Measurements from ENCODE around the gene NCOA3. TPM values are rescaled to one million over a fixed set of nuclear protein-coding genes. Genes with fewer than 3 reads are reported as not detected.

Gene NCOA3
- total and polyA plus RNA-seq, 10 of the 15 experiments (the other 5 are each of a cell fraction or from before 2014, with no cell fraction given), result 16.9 to 96.2 (median 73.6) TPM

DNA sequence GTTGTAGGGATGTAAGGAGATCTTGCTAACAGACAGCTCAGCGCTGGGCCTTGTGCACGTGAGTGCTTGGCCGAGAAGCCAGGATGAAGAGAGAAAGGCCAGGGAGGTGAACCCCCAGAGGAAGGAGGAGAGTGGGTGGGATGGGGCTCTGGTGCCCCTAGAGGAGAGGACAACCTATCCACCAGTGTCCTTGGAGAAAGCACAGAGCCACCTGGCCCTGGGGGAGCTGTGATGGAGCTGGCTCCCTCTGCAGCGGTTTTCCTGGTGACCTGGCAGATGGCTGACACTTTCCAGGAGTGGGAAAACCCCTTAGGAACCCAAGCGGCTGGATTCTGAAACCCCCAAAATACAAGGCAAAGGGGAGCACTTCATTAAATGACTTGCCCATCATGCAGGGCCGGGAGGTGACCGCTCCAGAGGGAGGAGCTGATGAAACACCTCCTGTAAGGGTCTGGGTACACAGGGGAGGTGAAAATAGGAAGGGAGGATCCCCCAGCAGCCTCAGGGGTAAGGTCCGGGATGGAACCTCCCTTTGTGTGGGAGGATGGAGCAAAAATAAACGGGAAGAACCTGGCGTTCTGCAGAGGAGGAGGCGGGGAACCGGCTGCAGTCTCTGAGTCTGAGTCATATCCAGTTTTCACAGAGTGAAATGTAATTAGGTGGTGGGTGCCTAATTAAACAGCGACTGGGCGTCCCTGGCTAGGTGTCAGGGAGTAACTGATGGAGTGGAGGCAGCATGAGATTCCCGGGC, 203.2 kb downstream of the NCOA3 start:
- BruUV-seq (replicated peaks), result no TSS peak
- DNase-seq (ENCODE audit: low read depth, low spot score) (no peak), FAIRE-seq (no peak), ATAC-seq (peak; percentile 72)
- no peaks in the 10 kb centered on the region for H3K27me3 ChIP-seq (replicated peaks in 1 of 2; ENCODE audit: control insufficient read depth in 2 of 2, insufficient read depth in 2 of 2, low read length in 1 of 2)
- ChIA-PET POLR2A (interaction anchor here (0.6 to 1.0 kb wide), 2 partner anchors 15 to 880 kb away, joined by 3 to 6 read pairs; no protein-coding TSS in a partner anchor), CTCF (interaction anchor here (0.5 to 1.5 kb wide), 6 partner anchors 10 to 283 kb away, joined by 3 read pairs; no protein-coding TSS in a partner anchor), SMC1A (ENCODE audit: uncharacterized antibody, unreplicated experiment) (interaction anchor here (0.6 kb wide), 1 partner anchor 298 kb away, joined by 3 read pairs; no protein-coding TSS in a partner anchor), RAD21 (ENCODE audit: unreplicated experiment) (interaction anchor here (1.3 to 2.2 kb wide), 2 partner anchors 12 to 27 kb away, joined by 3 to 6 read pairs; no protein-coding TSS in a partner anchor)
- H3K9ac ChIP-seq (ENCODE audit: control insufficient read depth, insufficient read depth, low read length), result no peak overlapping the region
- H3K4me3 ChIP-seq, result no peak overlapping the region
- in situ Hi-C loops (cut with MboI) (no loop called here), intact Hi-C loops (cut with micrococcal nuclease; ENCODE audit: unreplicated experiment) (no loop called here)
- no peak overlapping the region for H3K4me2 ChIP-seq (ENCODE audit: control insufficient read depth, insufficient read depth)
- H4K20me1 ChIP-seq (ENCODE audit: control insufficient read depth, insufficient read depth), result no peaks in the 10 kb centered on the region
- peaks cover 22% of the 10 kb centered on the region for H3K4me1 ChIP-seq (ENCODE audit: control insufficient read depth, insufficient read depth, low read length)
- H3K79me2 ChIP-seq (ENCODE audit: control insufficient read depth, insufficient read depth, low read length), result no peaks in the 10 kb centered on the region
- H3K36me3 ChIP-seq (ENCODE audit: control insufficient read depth in 2 of 2, insufficient read depth in 2 of 2, low read length in 1 of 2), result no peaks in the 10 kb centered on the region
- 16% methylated on average over 15 of the region's 15 CpGs for WGBS (ENCODE audit: insufficient coverage, insufficient replicate concordance, low lambda C conversion rate, missing lambda C conversion rate)
- no peak overlapping the region for H3K27ac ChIP-seq (ENCODE audit: control insufficient read depth, insufficient read depth)
- H3K9me3 ChIP-seq (replicated peaks; ENCODE audit: control insufficient read depth, insufficient read depth, low read length), result no peaks in the 10 kb centered on the region
- no peak overlapping the region for H2AFZ ChIP-seq (ENCODE audit: control insufficient read depth, low read depth, low read length)
- TF ChIP-seq CREM (IDR thresholded peaks at IDR 0.05; ENCODE audit: low read depth) (no peak), CBX5 (IDR thresholded peaks at IDR 0.05; ENCODE audit: low read depth) (no peak), TAF1 (IDR thresholded peaks at IDR 0.05; ENCODE audit: borderline replicate concordance, low read depth, low read length) (no peak), CHD4 (IDR thresholded peaks at IDR 0.05) (no peak), HDAC2 (IDR thresholded peaks at IDR 0.05) (no peak), ZNF217 (IDR thresholded peaks at IDR 0.05) (no peak), CHD1 (IDR thresholded peaks at IDR 0.05; ENCODE audit: low read depth, low read length) (no peak), IKZF1 (conservative IDR thresholded peaks at IDR 0.05) (peak; percentile 87), DPF2 (IDR thresholded peaks at IDR 0.05) (peak; percentile 82), CBFB (IDR thresholded peaks at IDR 0.05; ENCODE audit: low read depth) (no peak), MTA2 (IDR thresholded peaks at IDR 0.05; ENCODE audit: low read depth) (peak; percentile 91), STAT3 (IDR thresholded peaks at IDR 0.05; ENCODE audit: low read depth, low read length) (no peak), POU2F2 (IDR thresholded peaks at IDR 0.05; ENCODE audit: borderline replicate concordance, low read depth, low read length) (no peak), BMI1 (IDR thresholded peaks at IDR 0.05; ENCODE audit: borderline replicate concordance) (no peak), BHLHE40 (IDR thresholded peaks at IDR 0.05; ENCODE audit: borderline replicate concordance in 1 of 2, low read depth in 2 of 2, low read length in 1 of 2) (peak in 1 of 2 experiments; percentile 13; a peak in 1 of 4 replicates)
- TF ChIP-seq, protein P1, sequence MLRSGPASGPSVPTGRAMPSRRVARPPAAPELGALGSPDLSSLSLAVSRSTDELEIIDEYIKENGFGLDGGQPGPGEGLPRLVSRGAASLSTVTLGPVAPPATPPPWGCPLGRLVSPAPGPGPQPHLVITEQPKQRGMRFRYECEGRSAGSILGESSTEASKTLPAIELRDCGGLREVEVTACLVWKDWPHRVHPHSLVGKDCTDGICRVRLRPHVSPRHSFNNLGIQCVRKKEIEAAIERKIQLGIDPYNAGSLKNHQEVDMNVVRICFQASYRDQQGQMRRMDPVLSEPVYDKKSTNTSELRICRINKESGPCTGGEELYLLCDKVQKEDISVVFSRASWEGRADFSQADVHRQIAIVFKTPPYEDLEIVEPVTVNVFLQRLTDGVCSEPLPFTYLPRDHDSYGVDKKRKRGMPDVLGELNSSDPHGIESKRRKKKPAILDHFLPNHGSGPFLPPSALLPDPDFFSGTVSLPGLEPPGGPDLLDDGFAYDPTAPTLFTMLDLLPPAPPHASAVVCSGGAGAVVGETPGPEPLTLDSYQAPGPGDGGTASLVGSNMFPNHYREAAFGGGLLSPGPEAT (IDR thresholded peaks at IDR 0.05; ENCODE audit: low read depth), result peak; percentile 49; the same call in 1 of the 2 replicates
- TF ChIP-seq, protein P2, sequence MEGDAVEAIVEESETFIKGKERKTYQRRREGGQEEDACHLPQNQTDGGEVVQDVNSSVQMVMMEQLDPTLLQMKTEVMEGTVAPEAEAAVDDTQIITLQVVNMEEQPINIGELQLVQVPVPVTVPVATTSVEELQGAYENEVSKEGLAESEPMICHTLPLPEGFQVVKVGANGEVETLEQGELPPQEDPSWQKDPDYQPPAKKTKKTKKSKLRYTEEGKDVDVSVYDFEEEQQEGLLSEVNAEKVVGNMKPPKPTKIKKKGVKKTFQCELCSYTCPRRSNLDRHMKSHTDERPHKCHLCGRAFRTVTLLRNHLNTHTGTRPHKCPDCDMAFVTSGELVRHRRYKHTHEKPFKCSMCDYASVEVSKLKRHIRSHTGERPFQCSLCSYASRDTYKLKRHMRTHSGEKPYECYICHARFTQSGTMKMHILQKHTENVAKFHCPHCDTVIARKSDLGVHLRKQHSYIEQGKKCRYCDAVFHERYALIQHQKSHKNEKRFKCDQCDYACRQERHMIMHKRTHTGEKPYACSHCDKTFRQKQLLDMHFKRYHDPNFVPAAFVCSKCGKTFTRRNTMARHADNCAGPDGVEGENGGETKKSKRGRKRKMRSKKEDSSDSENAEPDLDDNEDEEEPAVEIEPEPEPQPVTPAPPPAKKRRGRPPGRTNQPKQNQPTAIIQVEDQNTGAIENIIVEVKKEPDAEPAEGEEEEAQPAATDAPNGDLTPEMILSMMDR (IDR thresholded peaks at IDR 0.05 in 2 of 3, conservative IDR thresholded peaks at IDR 0.05 in 1 of 3; ENCODE audit: control insufficient read depth in 2 of 3, extremely low read depth in 1 of 3, insufficient read depth in 1 of 3, low read depth in 3 of 3, low read length in 3 of 3), result no peak
- TF ChIP-seq, protein P3, sequence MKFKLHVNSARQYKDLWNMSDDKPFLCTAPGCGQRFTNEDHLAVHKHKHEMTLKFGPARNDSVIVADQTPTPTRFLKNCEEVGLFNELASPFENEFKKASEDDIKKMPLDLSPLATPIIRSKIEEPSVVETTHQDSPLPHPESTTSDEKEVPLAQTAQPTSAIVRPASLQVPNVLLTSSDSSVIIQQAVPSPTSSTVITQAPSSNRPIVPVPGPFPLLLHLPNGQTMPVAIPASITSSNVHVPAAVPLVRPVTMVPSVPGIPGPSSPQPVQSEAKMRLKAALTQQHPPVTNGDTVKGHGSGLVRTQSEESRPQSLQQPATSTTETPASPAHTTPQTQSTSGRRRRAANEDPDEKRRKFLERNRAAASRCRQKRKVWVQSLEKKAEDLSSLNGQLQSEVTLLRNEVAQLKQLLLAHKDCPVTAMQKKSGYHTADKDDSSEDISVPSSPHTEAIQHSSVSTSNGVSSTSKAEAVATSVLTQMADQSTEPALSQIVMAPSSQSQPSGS (IDR thresholded peaks at IDR 0.05; ENCODE audit: low read length), result no peak
- TF ChIP-seq, protein P4, sequence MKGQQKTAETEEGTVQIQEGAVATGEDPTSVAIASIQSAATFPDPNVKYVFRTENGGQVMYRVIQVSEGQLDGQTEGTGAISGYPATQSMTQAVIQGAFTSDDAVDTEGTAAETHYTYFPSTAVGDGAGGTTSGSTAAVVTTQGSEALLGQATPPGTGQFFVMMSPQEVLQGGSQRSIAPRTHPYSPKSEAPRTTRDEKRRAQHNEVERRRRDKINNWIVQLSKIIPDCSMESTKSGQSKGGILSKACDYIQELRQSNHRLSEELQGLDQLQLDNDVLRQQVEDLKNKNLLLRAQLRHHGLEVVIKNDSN (IDR thresholded peaks at IDR 0.05; ENCODE audit: borderline replicate concordance, extremely low read length, insufficient read depth, low read depth, low read length), result no peak

All from GM12878 (cell line).